ENCODE measurements around the gene PSIP1. TPM values are rescaled to one million over a fixed set of nuclear protein-coding genes. Genes with fewer than 3 reads are reported as not detected.

Gene PSIP1
- polyA plus RNA-seq, 2 donors = 14.4 to 15.0 TPM

DNA sequence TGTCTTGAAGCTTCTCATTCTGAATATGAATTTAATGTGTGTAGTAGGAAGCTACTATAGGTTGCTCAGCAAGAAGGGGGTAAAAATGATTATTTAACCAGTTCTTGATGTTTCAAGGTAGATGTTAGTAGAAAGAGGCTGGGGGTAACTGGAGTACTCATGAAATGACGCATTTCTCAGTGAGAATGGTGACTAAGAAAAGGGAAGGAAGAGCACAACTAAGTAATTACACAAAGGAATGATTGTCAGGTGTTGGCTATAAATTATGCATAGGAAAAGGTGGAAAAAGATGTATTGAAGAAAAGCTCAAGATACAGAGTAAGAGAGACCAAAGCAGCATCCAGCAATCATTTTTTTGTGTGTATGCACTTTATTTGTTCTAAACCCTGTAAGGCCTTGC lies 1.4 kb upstream of the PSIP1 start:
- H3K9me3 ChIP-seq (ENCODE audit: control insufficient read depth in 2 of 2, insufficient read depth in 1 of 2, low read depth in 1 of 2, low read length in 1 of 2) = no peaks in the 10 kb centered on the region
- H3K4me3 ChIP-seq (ENCODE audit: low read depth in 1 of 2, low read length in 2 of 2) = no peak overlapping the region
- H3K27me3 ChIP-seq (ENCODE audit: control insufficient read depth in 1 of 2, insufficient read depth in 2 of 2, low read length in 2 of 2) = no peaks in the 10 kb centered on the region
- H3K36me3 ChIP-seq (ENCODE audit: control insufficient read depth in 2 of 2, insufficient read depth in 2 of 2, low read length in 1 of 2) = no peaks in the 10 kb centered on the region
- H3K27ac ChIP-seq (ENCODE audit: low read depth in 2 of 2, low read length in 1 of 2) = no peak overlapping the region
- 85 to 96% methylated on average over 1 of the region's 1 CpG for WGBS, 2 donors
- H3K4me1 ChIP-seq (ENCODE audit: control insufficient read depth in 2 of 2, insufficient read depth in 2 of 2, low read length in 1 of 2) = no peaks in the 10 kb centered on the region

DNA sequence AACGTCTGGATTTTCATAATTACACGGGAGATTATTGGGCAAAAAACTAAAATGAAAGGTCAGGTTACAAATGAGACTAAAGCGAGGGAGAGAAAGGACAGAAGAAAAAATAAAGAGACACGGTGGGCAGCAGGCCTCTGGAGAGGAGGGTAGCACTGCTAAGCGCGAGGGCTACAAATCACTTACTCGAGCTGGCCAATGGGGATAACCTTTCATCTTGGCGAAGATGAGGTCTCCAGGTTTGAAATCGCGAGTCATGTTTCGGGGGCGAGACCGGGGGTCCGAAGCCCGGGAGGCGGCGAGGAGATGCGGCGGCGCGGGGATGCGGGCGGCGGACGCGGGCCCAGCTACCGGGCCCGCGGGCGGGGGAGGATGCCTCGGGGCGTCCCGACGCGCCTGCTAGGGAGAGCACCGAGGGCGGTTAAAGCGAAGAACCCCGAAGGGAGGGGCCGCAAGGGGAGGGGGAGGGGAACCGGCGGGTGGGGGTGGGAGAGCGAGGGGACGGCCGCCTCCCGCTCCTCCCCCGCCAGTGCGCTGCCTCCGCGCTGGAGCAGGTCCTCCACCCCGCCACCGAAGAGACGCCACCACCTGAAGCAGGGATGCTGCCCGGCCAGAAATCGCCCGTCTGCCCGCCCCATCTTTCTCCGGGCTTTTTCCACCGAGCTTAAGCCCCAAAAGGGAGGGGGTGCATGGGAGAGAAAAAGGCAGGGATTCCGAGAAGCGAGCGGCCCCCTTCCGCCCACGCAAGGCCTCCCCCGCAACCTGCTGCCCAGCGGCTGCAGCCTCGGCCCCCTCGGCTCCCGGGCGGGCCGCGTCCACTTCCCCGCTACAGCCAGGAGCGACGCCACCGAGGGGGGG lies 610 bp downstream of the PSIP1 start:
- no peaks in the 10 kb centered on the region for H3K27me3 ChIP-seq (ENCODE audit: control insufficient read depth in 1 of 2, insufficient read depth in 2 of 2, low read length in 2 of 2)
- H3K4me3 ChIP-seq (ENCODE audit: low read depth in 1 of 2, low read length in 2 of 2) = peak overlapping the region; percentile 86 to 94
- H3K27ac ChIP-seq (ENCODE audit: low read depth in 2 of 2, low read length in 1 of 2) = peak overlapping the region; percentile 83 to 91
- H3K4me1 ChIP-seq (ENCODE audit: control insufficient read depth in 2 of 2, insufficient read depth in 2 of 2, low read length in 1 of 2) = no peaks in the 10 kb centered on the region
- no peaks in the 10 kb centered on the region for H3K9me3 ChIP-seq (ENCODE audit: control insufficient read depth in 2 of 2, insufficient read depth in 1 of 2, low read depth in 1 of 2, low read length in 1 of 2)
- no peaks in the 10 kb centered on the region for H3K36me3 ChIP-seq (ENCODE audit: control insufficient read depth in 2 of 2, insufficient read depth in 2 of 2, low read length in 1 of 2)
- WGBS, 2 donors = 1 to 3% methylated on average over 44 to 76 of the region's 76 CpGs

DNA sequence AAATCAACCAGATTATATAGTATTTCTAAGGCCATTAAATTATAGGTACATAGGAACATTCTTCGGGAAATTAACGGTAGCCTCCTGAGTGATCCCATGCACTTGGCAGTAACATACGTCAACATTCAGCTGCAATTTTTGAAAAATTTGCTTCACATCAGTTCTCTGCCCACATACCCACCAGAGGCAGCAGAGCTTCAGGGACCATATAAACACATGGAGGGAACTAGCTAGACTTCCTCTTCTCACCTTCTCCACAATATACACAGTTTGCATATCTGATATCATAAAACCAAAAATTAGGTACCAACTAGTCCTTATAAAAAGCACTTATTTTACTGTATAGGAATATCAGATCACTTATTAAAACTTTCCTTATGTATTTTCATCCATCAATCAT lies 4.8 kb downstream of the PSIP1 start:
- WGBS, 2 donors = 87 to 88% methylated on average over 3 of the region's 3 CpGs
- Histone ChIP-seq H3K4me1 (ENCODE audit: control insufficient read depth in 2 of 2, insufficient read depth in 2 of 2, low read length in 1 of 2) (no peaks in the 10 kb centered on the region), H3K27me3 (ENCODE audit: control insufficient read depth in 1 of 2, insufficient read depth in 2 of 2, low read length in 2 of 2) (no peaks in the 10 kb centered on the region), H3K36me3 (ENCODE audit: control insufficient read depth in 2 of 2, insufficient read depth in 2 of 2, low read length in 1 of 2) (peaks cover 0 to 2% of the 10 kb centered on the region in 2 donors), H3K27ac (ENCODE audit: low read depth in 2 of 2, low read length in 1 of 2) (no peak overlapping the region), H3K4me3 (ENCODE audit: low read depth in 1 of 2, low read length in 2 of 2) (no peak overlapping the region), H3K9me3 (ENCODE audit: control insufficient read depth in 2 of 2, insufficient read depth in 1 of 2, low read depth in 1 of 2, low read length in 1 of 2) (no peaks in the 10 kb centered on the region)

DNA sequence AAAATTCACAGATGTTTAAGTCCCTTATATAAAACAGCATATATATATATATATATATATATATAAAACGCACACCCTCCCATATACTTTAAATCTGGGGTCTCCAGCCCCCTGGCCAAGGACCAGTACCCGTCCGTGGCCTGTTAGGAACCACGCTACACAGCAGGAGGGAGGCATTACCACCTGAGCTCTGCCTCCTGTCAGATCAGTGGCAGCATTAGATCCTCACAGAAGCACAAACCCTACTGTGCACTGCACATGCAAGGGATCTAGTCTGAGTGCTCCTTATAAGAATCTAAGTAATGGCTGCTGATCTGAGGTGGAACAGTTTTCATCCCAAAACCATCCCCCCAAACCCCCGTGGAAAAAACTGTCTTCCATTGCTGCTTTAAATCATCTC lies 9.0 kb downstream of the PSIP1 start:
- Histone ChIP-seq H3K4me3 (ENCODE audit: low read depth in 1 of 2, low read length in 2 of 2) (no peak overlapping the region), H3K27ac (ENCODE audit: low read depth in 2 of 2, low read length in 1 of 2) (no peak overlapping the region), H3K27me3 (ENCODE audit: control insufficient read depth in 1 of 2, insufficient read depth in 2 of 2, low read length in 2 of 2) (no peaks in the 10 kb centered on the region), H3K36me3 (ENCODE audit: control insufficient read depth in 2 of 2, insufficient read depth in 2 of 2, low read length in 1 of 2) (peaks cover 0 to 2% of the 10 kb centered on the region in 2 donors), H3K4me1 (ENCODE audit: control insufficient read depth in 2 of 2, insufficient read depth in 2 of 2, low read length in 1 of 2) (no peaks in the 10 kb centered on the region), H3K9me3 (ENCODE audit: control insufficient read depth in 2 of 2, insufficient read depth in 1 of 2, low read depth in 1 of 2, low read length in 1 of 2) (no peaks in the 10 kb centered on the region)
- WGBS, 2 donors = 89 to 94% methylated on average over 5 of the region's 5 CpGs

DNA sequence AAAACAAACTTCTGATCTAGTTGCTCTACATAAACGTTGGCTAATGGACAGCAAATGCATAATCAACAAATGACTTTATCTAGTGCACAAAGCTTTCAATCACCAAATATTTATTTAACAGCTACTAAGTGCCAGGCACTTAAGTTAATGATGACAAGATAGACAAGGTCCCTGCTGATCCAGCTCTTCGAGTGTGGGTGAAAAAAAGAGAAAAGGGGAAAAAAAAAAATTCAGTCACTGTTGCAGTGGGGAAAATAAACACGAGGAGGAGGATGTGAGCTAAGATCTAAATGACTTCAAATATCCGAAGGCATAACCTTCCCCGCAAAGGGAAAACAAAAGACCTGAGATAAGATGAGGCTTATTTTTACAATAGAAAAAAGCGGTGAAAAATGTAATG lies 9.6 kb downstream of the PSIP1 start:
- Histone ChIP-seq H3K27me3 (ENCODE audit: control insufficient read depth in 1 of 2, insufficient read depth in 2 of 2, low read length in 2 of 2) (no peaks in the 10 kb centered on the region), H3K4me3 (ENCODE audit: low read depth in 1 of 2, low read length in 2 of 2) (no peak overlapping the region), H3K36me3 (ENCODE audit: control insufficient read depth in 2 of 2, insufficient read depth in 2 of 2, low read length in 1 of 2) (peaks cover 0 to 2% of the 10 kb centered on the region in 2 donors), H3K27ac (ENCODE audit: low read depth in 2 of 2, low read length in 1 of 2) (no peak overlapping the region), H3K9me3 (ENCODE audit: control insufficient read depth in 2 of 2, insufficient read depth in 1 of 2, low read depth in 1 of 2, low read length in 1 of 2) (no peaks in the 10 kb centered on the region), H3K4me1 (ENCODE audit: control insufficient read depth in 2 of 2, insufficient read depth in 2 of 2, low read length in 1 of 2) (no peaks in the 10 kb centered on the region)
- 55 to 57% methylated on average over 6 of the region's 6 CpGs for WGBS, 2 donors

DNA sequence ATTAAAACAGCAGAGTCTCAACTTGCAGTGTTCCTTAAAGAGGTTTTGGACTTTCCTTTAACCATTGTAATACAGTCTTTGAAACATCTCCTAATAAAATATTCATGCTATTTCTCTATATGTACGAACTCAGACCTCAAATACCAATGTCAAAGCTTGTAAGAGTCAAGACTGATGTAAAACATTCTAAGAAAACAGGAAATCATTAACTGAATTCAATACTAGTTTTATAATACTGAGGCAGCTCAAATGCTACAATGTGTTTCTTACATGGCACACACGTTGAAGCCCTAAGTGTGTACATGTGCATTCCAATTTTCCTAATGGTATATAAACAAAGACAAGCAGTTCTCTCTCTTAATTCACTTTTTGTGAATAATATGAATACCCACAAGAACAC lies 11.6 kb downstream of the PSIP1 start:
- Histone ChIP-seq H3K27ac (ENCODE audit: low read depth in 2 of 2, low read length in 1 of 2) (no peak overlapping the region), H3K4me1 (ENCODE audit: control insufficient read depth in 2 of 2, insufficient read depth in 2 of 2, low read length in 1 of 2) (no peaks in the 10 kb centered on the region)
- WGBS, 2 donors = 64% methylated on average over 2 of the region's 2 CpGs

DNA sequence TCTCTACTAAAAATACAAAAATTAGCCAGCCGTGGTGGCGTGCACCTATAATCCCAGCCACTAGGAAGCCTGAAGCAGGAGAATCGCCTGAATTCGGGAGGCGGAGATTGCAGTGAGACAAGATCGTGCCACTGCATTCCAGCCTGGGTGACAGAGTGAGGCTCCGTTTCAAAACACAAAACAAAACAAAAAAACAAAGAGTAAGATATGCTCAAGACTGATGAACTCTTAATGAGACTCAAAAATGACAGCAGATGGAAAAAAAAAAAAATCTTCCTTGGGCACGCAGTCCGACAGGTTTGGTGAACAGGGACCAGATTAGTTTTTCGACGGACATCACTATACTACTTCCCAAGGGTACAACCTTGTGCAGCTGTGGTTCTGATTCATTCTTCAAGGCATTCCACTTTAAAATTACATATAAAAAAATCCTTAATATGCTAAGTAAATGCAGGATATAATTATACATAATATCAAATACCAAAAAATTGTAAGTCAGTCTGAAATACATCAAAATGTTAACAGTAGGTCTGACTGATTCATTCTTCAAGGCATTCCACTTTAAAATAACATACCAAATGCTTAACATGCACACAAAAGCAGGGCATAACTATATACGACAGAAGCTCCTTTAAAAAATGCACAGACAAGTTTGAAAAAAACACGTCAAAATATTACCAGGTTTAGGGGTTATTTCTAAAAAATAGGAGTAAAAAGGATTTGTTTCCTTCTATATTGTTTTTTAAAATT lies 12.3 kb downstream of the PSIP1 start:
- Histone ChIP-seq H3K36me3 (ENCODE audit: control insufficient read depth in 2 of 2, insufficient read depth in 2 of 2, low read length in 1 of 2) (peaks cover 0 to 2% of the 10 kb centered on the region in 2 donors), H3K27me3 (ENCODE audit: control insufficient read depth in 1 of 2, insufficient read depth in 2 of 2, low read length in 2 of 2) (no peaks in the 10 kb centered on the region), H3K27ac (ENCODE audit: low read depth in 2 of 2, low read length in 1 of 2) (no peak overlapping the region), H3K4me1 (ENCODE audit: control insufficient read depth in 2 of 2, insufficient read depth in 2 of 2, low read length in 1 of 2) (no peaks in the 10 kb centered on the region), H3K4me3 (ENCODE audit: low read depth in 1 of 2, low read length in 2 of 2) (no peak overlapping the region), H3K9me3 (ENCODE audit: control insufficient read depth in 2 of 2, insufficient read depth in 1 of 2, low read depth in 1 of 2, low read length in 1 of 2) (no peaks in the 10 kb centered on the region)
- 96 to 97% methylated on average over 13 of the region's 13 CpGs for WGBS, 2 donors

More for the DNA sequence above, 11.6 kb downstream of the PSIP1 start:
- Histone ChIP-seq H3K9me3 (ENCODE audit: control insufficient read depth in 2 of 2, insufficient read depth in 1 of 2, low read depth in 1 of 2, low read length in 1 of 2) (no peaks in the 10 kb centered on the region), H3K27me3 (ENCODE audit: control insufficient read depth in 1 of 2, insufficient read depth in 2 of 2, low read length in 2 of 2) (no peaks in the 10 kb centered on the region), H3K36me3 (ENCODE audit: control insufficient read depth in 2 of 2, insufficient read depth in 2 of 2, low read length in 1 of 2) (peaks cover 0 to 2% of the 10 kb centered on the region in 2 donors), H3K4me3 (ENCODE audit: low read depth in 1 of 2, low read length in 2 of 2) (no peak overlapping the region)

DNA sequence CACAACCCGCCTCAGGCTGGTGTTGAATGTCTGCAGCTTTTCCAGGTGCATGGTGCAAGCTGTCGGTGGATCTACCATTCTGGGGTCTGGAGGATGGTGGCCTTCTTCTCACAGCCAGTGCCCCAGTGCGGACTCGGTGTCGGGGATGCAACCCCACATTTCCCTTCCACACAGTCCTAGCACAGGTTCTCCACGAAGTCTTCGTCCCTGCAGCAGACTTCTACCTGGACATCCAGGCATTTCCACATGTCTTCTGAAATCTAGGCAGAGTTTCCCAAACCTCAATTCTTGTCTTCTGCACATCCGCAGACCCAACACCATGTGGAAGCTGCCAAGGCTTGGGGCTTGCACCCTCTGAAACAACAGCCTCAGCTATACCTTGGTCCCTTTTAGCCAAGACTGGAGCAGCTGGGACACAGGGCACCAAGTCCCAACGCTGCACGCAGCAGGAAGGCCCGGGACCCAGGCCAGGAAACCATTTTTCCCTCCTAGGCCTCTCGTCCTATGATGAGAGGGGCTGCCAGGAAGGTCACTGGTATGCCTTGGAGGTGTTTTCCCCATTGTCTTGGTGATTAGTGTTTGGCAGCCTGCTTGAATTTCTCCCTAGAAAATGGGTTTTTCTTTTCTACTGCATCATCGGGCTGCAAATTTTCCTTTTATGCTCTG lies 18.2 kb downstream of the PSIP1 start:
- Histone ChIP-seq H3K36me3 (ENCODE audit: control insufficient read depth in 2 of 2, insufficient read depth in 2 of 2, low read length in 1 of 2) (no peaks in the 10 kb centered on the region), H3K4me3 (ENCODE audit: low read depth in 1 of 2, low read length in 2 of 2) (no peak overlapping the region), H3K27me3 (ENCODE audit: control insufficient read depth in 1 of 2, insufficient read depth in 2 of 2, low read length in 2 of 2) (no peaks in the 10 kb centered on the region), H3K27ac (ENCODE audit: low read depth in 2 of 2, low read length in 1 of 2) (no peak overlapping the region), H3K9me3 (ENCODE audit: control insufficient read depth in 2 of 2, insufficient read depth in 1 of 2, low read depth in 1 of 2, low read length in 1 of 2) (no peaks in the 10 kb centered on the region), H3K4me1 (ENCODE audit: control insufficient read depth in 2 of 2, insufficient read depth in 2 of 2, low read length in 1 of 2) (no peaks in the 10 kb centered on the region)
- WGBS, 2 donors = 88 to 91% methylated on average over 13 of the region's 13 CpGs

DNA sequence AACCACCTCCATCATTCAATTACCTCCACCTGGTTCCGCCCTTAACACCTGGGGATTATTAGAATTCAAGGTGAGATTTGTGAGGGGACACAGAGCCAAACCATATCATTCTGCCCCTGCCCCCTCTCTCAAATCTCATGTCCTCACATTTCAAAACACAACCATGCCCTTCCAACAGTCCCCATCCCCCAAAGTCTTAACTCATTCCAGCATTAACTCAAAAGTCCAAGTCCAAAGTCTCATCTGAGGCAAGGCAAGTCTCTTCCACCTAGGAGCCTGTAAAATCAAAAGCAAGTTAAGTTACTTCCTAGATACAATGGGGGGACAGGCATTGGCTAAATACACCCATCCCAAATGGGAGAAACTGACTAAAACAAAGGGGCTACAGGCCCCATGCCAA lies 18.8 kb downstream of the PSIP1 start:
- H3K36me3 ChIP-seq (ENCODE audit: control insufficient read depth in 2 of 2, insufficient read depth in 2 of 2, low read length in 1 of 2) = no peaks in the 10 kb centered on the region
- H3K4me1 ChIP-seq (ENCODE audit: control insufficient read depth in 2 of 2, insufficient read depth in 2 of 2, low read length in 1 of 2) = no peaks in the 10 kb centered on the region
- no peaks in the 10 kb centered on the region for H3K9me3 ChIP-seq (ENCODE audit: control insufficient read depth in 2 of 2, insufficient read depth in 1 of 2, low read depth in 1 of 2, low read length in 1 of 2)
- 100% methylated on average over 1 of the region's 1 CpG for WGBS, 2 donors
- no peak overlapping the region for H3K4me3 ChIP-seq (ENCODE audit: low read depth in 1 of 2, low read length in 2 of 2)
- H3K27me3 ChIP-seq (ENCODE audit: control insufficient read depth in 1 of 2, insufficient read depth in 2 of 2, low read length in 2 of 2) = no peaks in the 10 kb centered on the region
- H3K27ac ChIP-seq (ENCODE audit: low read depth in 2 of 2, low read length in 1 of 2) = no peak overlapping the region

Data from esophagus (tissue), 2 donors.